ENCODE results near the gene THRB.

Gene THRB

GRCh38 chr3:24136624-24137310 lies 357.9 kb downstream of the THRB start:
- no peaks in the 10 kb centered on the region for H3F3A ChIP-seq (ENCODE audit: low read depth)
- no peak overlapping the region for H3K4me2 ChIP-seq (ENCODE audit: low read depth, low read length, poor library complexity, severe bottlenecking)
- no peaks in the 10 kb centered on the region for H3K79me2 ChIP-seq (ENCODE audit: insufficient read depth, low read length)
- no peaks in the 10 kb centered on the region for H3K4me1 ChIP-seq (ENCODE audit: insufficient read depth, low read length, poor library complexity, severe bottlenecking)
- H3K27me3 ChIP-seq (ENCODE audit: insufficient read depth, low read length, poor library complexity, severe bottlenecking), result no peaks in the 10 kb centered on the region
- H3K9me2 ChIP-seq (replicated peaks; ENCODE audit: low read depth, low read length), result no peaks in the 10 kb centered on the region
- no peaks in the 10 kb centered on the region for H3K36me3 ChIP-seq (ENCODE audit: insufficient read depth, low read length)
- H3K4me3 ChIP-seq (ENCODE audit: low read length, poor library complexity, severe bottlenecking), result no peak overlapping the region
- H3K9ac ChIP-seq (ENCODE audit: low read depth, low read length, poor library complexity, severe bottlenecking), result no peak overlapping the region
- H2AFZ ChIP-seq (ENCODE audit: low read length), result no peak overlapping the region
- no peak for TF ChIP-seq CTCF (conservative IDR thresholded peaks at IDR 0.05; ENCODE audit: low read length)
- TF ChIP-seq EZH2phosphoT487 (IDR thresholded peaks at IDR 0.05; ENCODE audit: borderline replicate concordance), result no peak
- H4K20me1 ChIP-seq (ENCODE audit: insufficient read depth, low read length, poor library complexity, severe bottlenecking), result no peaks in the 10 kb centered on the region
- no peaks in the 10 kb centered on the region for H3K9me3 ChIP-seq (ENCODE audit: insufficient read depth, low read depth, low read length)

- no peaks in the 10 kb centered on the region for H3K9me3 ChIP-seq (ENCODE audit: insufficient read depth, low read depth, low read length)
- H3K9ac ChIP-seq (ENCODE audit: low read depth, low read length, poor library complexity, severe bottlenecking), result no peak overlapping the region
- H3K79me2 ChIP-seq (ENCODE audit: insufficient read depth, low read length), result no peaks in the 10 kb centered on the region
- H3K27me3 ChIP-seq (ENCODE audit: insufficient read depth, low read length, poor library complexity, severe bottlenecking), result no peaks in the 10 kb centered on the region
- H3K4me1 ChIP-seq (ENCODE audit: insufficient read depth, low read length, poor library complexity, severe bottlenecking), result no peaks in the 10 kb centered on the region
- no peak for TF ChIP-seq EZH2phosphoT487 (IDR thresholded peaks at IDR 0.05; ENCODE audit: borderline replicate concordance)
- no peak for TF ChIP-seq CTCF (conservative IDR thresholded peaks at IDR 0.05; ENCODE audit: low read length)
- H3K4me2 ChIP-seq (ENCODE audit: low read depth, low read length, poor library complexity, severe bottlenecking), result no peak overlapping the region
- H3K36me3 ChIP-seq (ENCODE audit: insufficient read depth, low read length), result no peaks in the 10 kb centered on the region
- no peaks in the 10 kb centered on the region for H3F3A ChIP-seq (ENCODE audit: low read depth)
- H3K4me3 ChIP-seq (ENCODE audit: low read length, poor library complexity, severe bottlenecking), result no peak overlapping the region
- no peak overlapping the region for H2AFZ ChIP-seq (ENCODE audit: low read length)
- H4K20me1 ChIP-seq (ENCODE audit: insufficient read depth, low read length, poor library complexity, severe bottlenecking), result no peaks in the 10 kb centered on the region
- no peaks in the 10 kb centered on the region for H3K9me2 ChIP-seq (replicated peaks; ENCODE audit: low read depth, low read length)
Measured at GRCh38 chr3:24135280-24135679, 359.4 kb downstream of the THRB start.

GRCh38 chr3:24133942-24134341 lies 360.7 kb downstream of the THRB start:
- Histone ChIP-seq H3K9me2 (replicated peaks; ENCODE audit: low read depth, low read length) (no peaks in the 10 kb centered on the region), H3K79me2 (ENCODE audit: insufficient read depth, low read length) (no peaks in the 10 kb centered on the region), H3K9me3 (ENCODE audit: insufficient read depth, low read depth, low read length) (no peaks in the 10 kb centered on the region), H3K36me3 (ENCODE audit: insufficient read depth, low read length) (no peaks in the 10 kb centered on the region), H3K9ac (ENCODE audit: low read depth, low read length, poor library complexity, severe bottlenecking) (no peak overlapping the region), H3K4me1 (ENCODE audit: insufficient read depth, low read length, poor library complexity, severe bottlenecking) (no peaks in the 10 kb centered on the region), H3K4me3 (ENCODE audit: low read length, poor library complexity, severe bottlenecking) (no peak overlapping the region), H3F3A (ENCODE audit: low read depth) (no peaks in the 10 kb centered on the region), H2AFZ (ENCODE audit: low read length) (no peak overlapping the region), H4K20me1 (ENCODE audit: insufficient read depth, low read length, poor library complexity, severe bottlenecking) (no peaks in the 10 kb centered on the region), H3K4me2 (ENCODE audit: low read depth, low read length, poor library complexity, severe bottlenecking) (no peak overlapping the region), H3K27me3 (ENCODE audit: insufficient read depth, low read length, poor library complexity, severe bottlenecking) (no peaks in the 10 kb centered on the region)
- TF ChIP-seq EZH2phosphoT487 (IDR thresholded peaks at IDR 0.05; ENCODE audit: borderline replicate concordance), result no peak

- Histone ChIP-seq H2AFZ (ENCODE audit: low read length) (no peak overlapping the region), H3K4me2 (ENCODE audit: low read depth, low read length, poor library complexity, severe bottlenecking) (no peak overlapping the region), H3K79me2 (ENCODE audit: insufficient read depth, low read length) (no peaks in the 10 kb centered on the region), H3K9me2 (replicated peaks; ENCODE audit: low read depth, low read length) (no peaks in the 10 kb centered on the region), H3K4me1 (ENCODE audit: insufficient read depth, low read length, poor library complexity, severe bottlenecking) (no peaks in the 10 kb centered on the region), H3K36me3 (ENCODE audit: insufficient read depth, low read length) (no peaks in the 10 kb centered on the region), H3F3A (ENCODE audit: low read depth) (no peaks in the 10 kb centered on the region), H3K27me3 (ENCODE audit: insufficient read depth, low read length, poor library complexity, severe bottlenecking) (no peaks in the 10 kb centered on the region), H3K4me3 (ENCODE audit: low read length, poor library complexity, severe bottlenecking) (no peak overlapping the region), H3K9ac (ENCODE audit: low read depth, low read length, poor library complexity, severe bottlenecking) (no peak overlapping the region), H3K9me3 (ENCODE audit: insufficient read depth, low read depth, low read length) (no peaks in the 10 kb centered on the region), H4K20me1 (ENCODE audit: insufficient read depth, low read length, poor library complexity, severe bottlenecking) (no peaks in the 10 kb centered on the region)
- TF ChIP-seq EZH2phosphoT487 (IDR thresholded peaks at IDR 0.05; ENCODE audit: borderline replicate concordance) (no peak), CTCF (conservative IDR thresholded peaks at IDR 0.05; ENCODE audit: low read length) (no peak)
Measured at GRCh38 chr3:24133436-24133835, 361.2 kb downstream of the THRB start.

Data from Loucy (cell line).